ENCODE measurements around the gene LRRC36.
A peak's percentile ranks its signal among the peaks of the same experiment; 100 is the strongest.

Gene LRRC36

GRCh38 chr16:67431775-67432505 lies 105.3 kb downstream of the LRRC36 start:
- Histone ChIP-seq H3K9me3 (ENCODE audit: severe bottlenecking) (no peaks in the 10 kb centered on the region), H3K4me3 (ENCODE audit: severe bottlenecking) (peak overlapping the region; percentile 41), H3K27me3 (ENCODE audit: insufficient read depth, poor library complexity, severe bottlenecking) (peaks cover 4% of the 10 kb centered on the region), H3K27ac (ENCODE audit: poor library complexity, severe bottlenecking) (no peak overlapping the region), H3K4me1 (ENCODE audit: insufficient read depth, poor library complexity, severe bottlenecking) (no peaks in the 10 kb centered on the region), H3K36me3 (ENCODE audit: low read depth) (no peaks in the 10 kb centered on the region)
- ATAC-seq (ENCODE audit: low read depth) (no peak), DNase-seq (ENCODE audit: low spot score) (no peak)
- TF ChIP-seq CTCF (IDR thresholded peaks at IDR 0.05; ENCODE audit: poor library complexity, severe bottlenecking) = no peak

- DNase-seq (ENCODE audit: low spot score) (no peak), ATAC-seq (ENCODE audit: low read depth) (no peak)
- no peaks in the 10 kb centered on the region for H3K36me3 ChIP-seq (ENCODE audit: low read depth)
- no peaks in the 10 kb centered on the region for H3K4me1 ChIP-seq (ENCODE audit: insufficient read depth, poor library complexity, severe bottlenecking)
- H3K9me3 ChIP-seq (ENCODE audit: severe bottlenecking) = no peaks in the 10 kb centered on the region
- H3K4me3 ChIP-seq (ENCODE audit: severe bottlenecking) = no peak overlapping the region
- no peak overlapping the region for H3K27ac ChIP-seq (ENCODE audit: poor library complexity, severe bottlenecking)
- H3K27me3 ChIP-seq (ENCODE audit: insufficient read depth, poor library complexity, severe bottlenecking) = peaks cover 4% of the 10 kb centered on the region
- TF ChIP-seq CTCF (IDR thresholded peaks at IDR 0.05; ENCODE audit: poor library complexity, severe bottlenecking) = no peak
Measured at GRCh38 chr16:67432506-67432890, 105.9 kb downstream of the LRRC36 start.

GRCh38 chr16:67433131-67433719 lies 106.6 kb downstream of the LRRC36 start:
- DNase-seq (ENCODE audit: low spot score) = no peak
- peaks cover 4% of the 10 kb centered on the region for H3K36me3 ChIP-seq (ENCODE audit: low read depth)
- H3K4me3 ChIP-seq (ENCODE audit: severe bottlenecking) = no peak overlapping the region
- no peak for TF ChIP-seq CTCF (IDR thresholded peaks at IDR 0.05; ENCODE audit: poor library complexity, severe bottlenecking)
- H3K27me3 ChIP-seq (ENCODE audit: insufficient read depth, poor library complexity, severe bottlenecking) = peaks cover 4% of the 10 kb centered on the region
- no peaks in the 10 kb centered on the region for H3K4me1 ChIP-seq (ENCODE audit: insufficient read depth, poor library complexity, severe bottlenecking)
- ATAC-seq (ENCODE audit: low read depth) = no peak
- H3K9me3 ChIP-seq (ENCODE audit: severe bottlenecking) = no peaks in the 10 kb centered on the region
- no peak overlapping the region for H3K27ac ChIP-seq (ENCODE audit: poor library complexity, severe bottlenecking)

Measured in RWPE2 (cell line).